Esophagus squamous epithelium (tissue), 4 donors: ENCODE measurements around the gene GSTO2.

Source experiments
- CTCF ChIP-seq, 6 experiments: fragments of 450-650 bp in 4 of 6; fragments of 200-600 bp in 2 of 6; sonication (generic) in 2 of 6; IDR thresholded peaks; one replicate each; pipeline ENCODE4 v1.5.1; 2016 to 2019; ENCODE audit warnings: antibody characterized with exemption in 6 of 6, mild to moderate bottlenecking in 4 of 6, moderate library complexity in 4 of 6
- POLR2A ChIP-seq, 4 donors: fragments of 450-650 bp; IDR thresholded peaks; one replicate each; pipeline ENCODE4 v1.6.1; 2017; ENCODE audit warnings: antibody characterized with exemption in 4 of 4, mild to moderate bottlenecking in 4 of 4, moderate library complexity in 3 of 4

DNA sequence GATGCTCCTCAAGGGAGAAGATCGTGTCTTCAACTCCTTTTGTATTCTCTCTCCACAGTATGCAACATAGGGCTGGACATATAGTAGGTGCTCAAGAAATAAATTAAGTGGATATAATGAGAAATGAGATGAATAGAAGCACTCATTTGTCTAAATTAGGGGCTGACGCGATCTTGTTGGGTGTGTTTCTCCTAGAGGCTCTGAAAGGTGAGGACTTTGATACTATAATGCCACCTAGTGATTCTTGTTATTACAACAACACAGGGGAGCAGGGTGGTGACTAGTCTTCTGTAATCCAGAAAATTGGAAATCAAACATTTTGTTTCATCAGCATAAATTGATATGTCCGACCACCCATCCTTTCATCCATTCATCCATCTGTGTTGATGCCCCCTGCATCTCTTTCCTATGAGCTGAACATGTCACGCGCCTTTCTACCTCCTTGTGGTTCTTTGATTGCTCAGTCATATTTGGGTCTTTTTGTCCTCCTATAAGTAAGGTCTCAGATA lies 81.2 kb downstream of the GSTO2 start:
- TF ChIP-seq CTCF (IDR thresholded peaks at IDR 0.05) (peak; percentile 38 to 82 (median 58)), POLR2A (IDR thresholded peaks at IDR 0.05) (no peak)
